HepG2 (cell line): ENCODE measurements around the gene PODN. TPM values are rescaled to one million over a fixed set of nuclear protein-coding genes. Genes with fewer than 3 reads are reported as not detected.

Source experiments
- ATAC-seq: fragments of 200-7000 bp; cut with Tn5 transposase; 3 replicates; pipeline ENCODE4 v1.9.1; 2020; ENCODE audit warnings: mild to moderate bottlenecking, moderate library complexity
- BruUV-seq: library from RNA; stranded (reverse); fragments of 400-500 nt; replicated peaks from 2 replicates; lab custom pipeline; 2021; lab: Mats Ljungman, UMichigan
- CTCF ChIA-PET: fragments of 300-600 bp; formaldehyde crosslinking; extraction: SDS; loops from one replicate; lab custom pipeline; 2021; ENCODE audit warnings: low total read pairs, inconsistent platforms, low intra/inter-chr PET ratio; lab: Yijun Ruan, JAX
- POLR2A ChIA-PET: fragments of 350-600 bp; sonication (Branson Sonifier 250); formaldehyde crosslinking; loops from one replicate; lab custom pipeline; 2020; ENCODE audit warnings: antibody characterized with exemption, inconsistent platforms; lab: Yijun Ruan, JAX
- DNase-seq: peaks from one replicate; pipeline ENCODE4 v3.0.0-alpha.2; 2015; ENCODE audit warnings: low spot score
- FAIRE-seq: peaks from 3 replicates; lab custom pipeline; 2011; peaks lifted over from hg19 to GRCh38; lab: Jason Lieb, UNC
- H2AFZ ChIP-seq: one replicate; pipeline ENCODE4 v1.6.1; 2011; ENCODE audit warnings: low read length, inconsistent platforms
- H3K27ac ChIP-seq: fragments of 300-600 bp; 3 replicates; pipeline ENCODE4 v1.8.0; 2011; ENCODE audit warnings: mixed run types, mild to moderate bottlenecking, mixed read lengths, low read length, inconsistent platforms; ENCODE audit not compliant: insufficient read depth; ENCODE audit errors: extremely low read length
- H3K27me3 ChIP-seq, 2 experiments: fragments of 200-600 bp in 1 of 2; 2 replicates in 1 of 2; 3 replicates in 1 of 2; pipeline versions ENCODE4 v1.6.0 to v1.8.0; 2011; ENCODE audit warnings: low read length in 2 of 2, mild to moderate bottlenecking in 2 of 2, moderate library complexity in 2 of 2, inconsistent platforms in 1 of 2; ENCODE audit not compliant: insufficient read depth in 2 of 2, control insufficient read depth in 1 of 2
- H3K36me3 ChIP-seq, 2 experiments: fragments of 200-600 bp in 1 of 2; replicated peaks in 1 of 2; 2 replicates in 1 of 2; 3 replicates in 1 of 2; pipeline versions ENCODE4 v1.5.1 to v1.8.0; 2011; ENCODE audit warnings: low read length in 2 of 2, inconsistent platforms in 1 of 2; ENCODE audit not compliant: insufficient read depth in 2 of 2, control insufficient read depth in 1 of 2
- H3K4me1 ChIP-seq: 2 replicates; pipeline ENCODE4 v1.5.1; 2012; ENCODE audit warnings: low read length, inconsistent platforms; ENCODE audit not compliant: insufficient read depth
- H3K4me2 ChIP-seq: 2 replicates; pipeline ENCODE4 v1.6.0; 2011; ENCODE audit warnings: low read depth, low read length, inconsistent platforms
- H3K4me3 ChIP-seq, 3 experiments: fragments of 200-600 bp in 1 of 3; sonication (generic), shearing (Covaris generic) in 1 of 3; replicated peaks in 1 of 3; 2 replicates each; pipeline ENCODE4 v1.5.1; 2011 to 2016; ENCODE audit warnings: low read length in 3 of 3, inconsistent platforms in 2 of 3, low read depth in 2 of 3, mild to moderate bottlenecking in 2 of 3, control low read depth in 1 of 3, mixed read lengths in 1 of 3; ENCODE audit not compliant: insufficient read depth in 1 of 3
- H3K79me2 ChIP-seq: one replicate; pipeline ENCODE4 v1.6.1; 2011; ENCODE audit warnings: low read length, inconsistent platforms; ENCODE audit not compliant: insufficient read depth
- H3K9ac ChIP-seq: 2 replicates; pipeline ENCODE4 v1.6.0; 2011; ENCODE audit warnings: mild to moderate bottlenecking, low read depth, low read length, inconsistent platforms; ENCODE audit not compliant: insufficient read depth
- H3K9me3 ChIP-seq: 2 replicates; pipeline ENCODE4 v1.5.1; 2012; ENCODE audit warnings: mild to moderate bottlenecking, low read length
- H4K20me1 ChIP-seq: 2 replicates; pipeline ENCODE4 v1.6.0; 2011; ENCODE audit warnings: inconsistent platforms, mild to moderate bottlenecking, low read length, moderate library complexity; ENCODE audit not compliant: insufficient read depth
- CHCHD3 ChIP-seq: sonication (generic); formaldehyde crosslinking; IDR thresholded peaks from 2 replicates; pipeline ENCODE4 v1.8.0; 2022; ENCODE audit warnings: mild to moderate bottlenecking, missing genetic modification reagents, moderate library complexity
- NCOA2 ChIP-seq: sonication (generic); formaldehyde crosslinking; IDR thresholded peaks from 2 replicates; pipeline ENCODE4 v1.8.0; 2022; ENCODE audit warnings: inconsistent platforms
- NR2F6 ChIP-seq, 2 experiments: IDR thresholded peaks; 2 replicates each; pipeline ENCODE4 v1.6.1; 2016; ENCODE audit warnings: antibody characterized with exemption in 1 of 2, mild to moderate bottlenecking in 1 of 2
- PAX8 ChIP-seq: sonication (generic); formaldehyde crosslinking; IDR thresholded peaks from 2 replicates; pipeline ENCODE4 v1.8.0; 2022; ENCODE audit warnings: mild to moderate bottlenecking, missing genetic modification reagents, borderline replicate concordance
- SOX13 ChIP-seq, 3 experiments: fragments of 450-650 bp in 1 of 3; sonication (generic) in 1 of 3; formaldehyde crosslinking in 1 of 3; IDR thresholded peaks in 2 of 3; conservative IDR thresholded peaks in 1 of 3; 2 replicates each; pipeline versions ENCODE4 v1.5.0 to v1.6.1; 2016 to 2020; ENCODE audit warnings: antibody characterized with exemption in 1 of 3, mild to moderate bottlenecking in 1 of 3, missing compliant biosample characterization in 1 of 3, missing genetic modification reagents in 1 of 3, moderate library complexity in 1 of 3
- ZNF441 ChIP-seq: sonication (generic); formaldehyde crosslinking; IDR thresholded peaks from 2 replicates; pipeline ENCODE4 v1.7.0; 2021; ENCODE audit warnings: missing genetic modification reagents, borderline replicate concordance
- ZNF564 ChIP-seq: sonication (generic); formaldehyde crosslinking; IDR thresholded peaks from 2 replicates; pipeline ENCODE4 v1.8.1; 2023; ENCODE audit warnings: mild to moderate bottlenecking, missing genetic modification reagents
- ZNF614 ChIP-seq: IDR thresholded peaks from 2 replicates; pipeline ENCODE4 v1.6.1; 2018; ENCODE audit warnings: missing biosample characterization, missing genetic modification reagents, inconsistent platforms, borderline replicate concordance
- WGBS: methylation state at CpG from one replicate; pipeline ENCODE4 v1.1.6; 2017; ENCODE audit warnings: low lambda C conversion rate; 5-methylcytosine and 5-hydroxymethylcytosine counted together
- in situ Hi-C: cut with HindIII; loops from 2 replicates; pipeline ENCODE4 v1.10.0; 2017; ENCODE audit warnings: low pct_unique_long_range_greater_than_20kb; ENCODE audit not compliant: extremely low pct_ligation_motif_present
- intact Hi-C: fragments of 100-400 bp; cut with micrococcal nuclease; formaldehyde crosslinking; loops from one replicate; pipeline ENCODE4 v1.10.0; 2022; ENCODE audit not compliant: unreplicated experiment
- polyA plus RNA-seq, 8 experiments: library from polyadenylated mRNA; depleted of rRNA in 3 of 8; stranded (reverse) in 7 of 8; unstranded in 1 of 8; fragments of >200 nt; fragmentation: Illumina TruSeq in 4 of 8; extraction: Trizol in 4 of 8; gene quantifications; 2 replicates each; pipeline versions ENCODE4 v1.2.1 to v1.2.3, GENCODE V29; 2011 to 2016; ENCODE audit warnings: low read depth in 4 of 8, missing spikeins in 1 of 8, mixed read lengths in 1 of 8; ENCODE audit not compliant: insufficient read depth in 1 of 8
- total RNA-seq, 5 experiments: library from RNA; depleted of rRNA; stranded (reverse); fragments of >200 nt; fragmentation: Illumina TruSeq; extraction: Trizol; gene quantifications; 2 replicates each; pipeline ENCODE4 v1.2.3, GENCODE V29; 2016; ENCODE audit warnings: low read depth in 1 of 5
- TF ChIP-seq, protein P1 (sequence below): sonication (generic); formaldehyde crosslinking; IDR thresholded peaks from 2 replicates; pipeline ENCODE4 v1.9.0; 2021; ENCODE audit warnings: missing genetic modification reagents, mild to moderate bottlenecking, borderline replicate concordance
- TF ChIP-seq, protein P2 (sequence below): sonication (generic); formaldehyde crosslinking; IDR thresholded peaks from 2 replicates; pipeline ENCODE4 v1.5.1; 2020; ENCODE audit warnings: mild to moderate bottlenecking, missing genetic modification reagents, borderline replicate concordance
- TF ChIP-seq, protein P3 (sequence below): sonication (generic); formaldehyde crosslinking; IDR thresholded peaks from 2 replicates; pipeline ENCODE4 v1.8.0; 2023; ENCODE audit warnings: mild to moderate bottlenecking, missing genetic modification reagents
- TF ChIP-seq, protein P4 (sequence below): sonication (generic); formaldehyde crosslinking; IDR thresholded peaks from 2 replicates; pipeline ENCODE4 v1.9.0; 2022; ENCODE audit warnings: low read depth, missing genetic modification reagents

Gene PODN
- total and polyA plus RNA-seq, 2 of the 13 experiments (the other 11 are each of a cell fraction or from before 2014, with no cell fraction given), result 0.13 TPM; not detected in 1

DNA sequence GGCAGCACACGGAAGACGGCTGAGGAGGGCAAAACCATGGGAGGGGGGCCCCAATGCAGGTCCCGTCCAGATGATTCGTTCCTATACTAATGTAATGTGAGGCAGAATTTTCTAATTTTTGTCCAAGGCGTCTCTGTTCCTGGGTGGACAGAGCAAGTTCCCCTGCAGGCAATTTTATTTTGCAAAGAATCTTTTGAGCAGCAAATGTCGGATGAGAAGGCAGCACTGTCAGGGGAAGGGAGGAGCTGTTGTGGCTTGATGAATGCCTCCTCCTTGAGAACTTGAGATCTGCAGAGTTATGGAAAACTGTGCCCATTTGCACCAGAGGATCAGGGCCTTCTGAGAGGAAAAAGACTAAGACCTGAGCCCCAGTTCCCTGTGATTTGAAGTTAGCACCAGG, 63.1 kb downstream of the PODN start:
- ChIA-PET CTCF (no interaction called here), POLR2A (no interaction called here)
- Histone ChIP-seq H3K27ac (no peak overlapping the region), H3K4me3 (no peak overlapping the region), H3K9me3 (no peaks in the 10 kb centered on the region), H3K79me2 (no peaks in the 10 kb centered on the region), H4K20me1 (no peaks in the 10 kb centered on the region), H2AFZ (no peak overlapping the region), H3K4me1 (peaks cover 85% of the 10 kb centered on the region), H3K4me2 (no peak overlapping the region), H3K9ac (no peak overlapping the region), H3K27me3 (peaks cover 3 to 5% of the 10 kb centered on the region in 2 experiments; a peak in 3 of 5 replicates), H3K36me3 (no peaks in the 10 kb centered on the region)
- FAIRE-seq (no peak), DNase-seq (no peak), ATAC-seq (no peak)
- WGBS, result 89% methylated on average over 6 of the region's 6 CpGs
- in situ Hi-C loops (loop anchor here (5.0 kb wide), 1 partner anchor 57 kb away; no protein-coding TSS in a partner anchor), intact Hi-C loops (no loop called here)
- BruUV-seq, result no TSS peak
- no peak for TF ChIP-seq NCOA2 (CRISPR knock-in tag)
- TF ChIP-seq SOX13 (IDR thresholded peaks at IDR 0.05), result no peak
- TF ChIP-seq SOX13 (CRISPR knock-in tag; conservative IDR thresholded peaks at IDR 0.05 in 1 of 2, IDR thresholded peaks at IDR 0.05 in 1 of 2), result no peak
- TF ChIP-seq, protein P1, sequence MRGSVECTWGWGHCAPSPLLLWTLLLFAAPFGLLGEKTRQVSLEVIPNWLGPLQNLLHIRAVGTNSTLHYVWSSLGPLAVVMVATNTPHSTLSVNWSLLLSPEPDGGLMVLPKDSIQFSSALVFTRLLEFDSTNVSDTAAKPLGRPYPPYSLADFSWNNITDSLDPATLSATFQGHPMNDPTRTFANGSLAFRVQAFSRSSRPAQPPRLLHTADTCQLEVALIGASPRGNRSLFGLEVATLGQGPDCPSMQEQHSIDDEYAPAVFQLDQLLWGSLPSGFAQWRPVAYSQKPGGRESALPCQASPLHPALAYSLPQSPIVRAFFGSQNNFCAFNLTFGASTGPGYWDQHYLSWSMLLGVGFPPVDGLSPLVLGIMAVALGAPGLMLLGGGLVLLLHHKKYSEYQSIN (CRISPR knock-in tag), result no peak
- TF ChIP-seq ZNF614 (CRISPR knock-in tag), result no peak
- TF ChIP-seq PAX8, result no peak
- no peak for TF ChIP-seq ZNF564 (CRISPR knock-in tag)
- TF ChIP-seq, protein P2, sequence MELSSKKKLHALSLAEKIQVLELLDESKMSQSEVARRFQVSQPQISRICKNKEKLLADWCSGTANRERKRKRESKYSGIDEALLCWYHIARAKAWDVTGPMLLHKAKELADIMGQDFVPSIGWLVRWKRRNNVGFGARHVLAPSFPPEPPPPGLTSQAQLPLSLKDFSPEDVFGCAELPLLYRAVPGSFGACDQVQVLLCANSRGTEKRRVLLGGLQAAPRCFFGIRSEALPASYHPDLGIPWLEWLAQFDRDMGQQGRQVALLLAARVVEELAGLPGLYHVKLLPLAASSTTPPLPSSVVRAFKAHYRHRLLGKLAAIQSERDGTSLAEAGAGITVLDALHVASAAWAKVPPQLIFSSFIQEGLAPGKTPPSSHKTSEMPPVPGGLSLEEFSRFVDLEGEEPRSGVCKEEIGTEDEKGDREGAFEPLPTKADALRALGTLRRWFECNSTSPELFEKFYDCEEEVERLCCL, result no peak
- no peak for TF ChIP-seq ZNF441 (CRISPR knock-in tag)
- TF ChIP-seq NR2F6 (IDR thresholded peaks at IDR 0.05), result no peak
- no peak for TF ChIP-seq NR2F6 (CRISPR knock-in tag; IDR thresholded peaks at IDR 0.05)
- TF ChIP-seq, protein P3, sequence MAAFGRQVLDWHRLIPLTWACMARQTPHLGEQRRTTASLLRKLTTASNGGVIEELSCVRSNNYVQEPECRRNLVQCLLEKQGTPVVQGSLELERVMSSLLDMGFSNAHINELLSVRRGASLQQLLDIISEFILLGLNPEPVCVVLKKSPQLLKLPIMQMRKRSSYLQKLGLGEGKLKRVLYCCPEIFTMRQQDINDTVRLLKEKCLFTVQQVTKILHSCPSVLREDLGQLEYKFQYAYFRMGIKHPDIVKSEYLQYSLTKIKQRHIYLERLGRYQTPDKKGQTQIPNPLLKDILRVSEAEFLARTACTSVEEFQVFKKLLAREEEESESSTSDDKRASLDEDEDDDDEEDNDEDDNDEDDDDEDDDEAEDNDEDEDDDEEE (CRISPR knock-in tag), result no peak
- no peak for TF ChIP-seq CHCHD3
- TF ChIP-seq, protein P4, sequence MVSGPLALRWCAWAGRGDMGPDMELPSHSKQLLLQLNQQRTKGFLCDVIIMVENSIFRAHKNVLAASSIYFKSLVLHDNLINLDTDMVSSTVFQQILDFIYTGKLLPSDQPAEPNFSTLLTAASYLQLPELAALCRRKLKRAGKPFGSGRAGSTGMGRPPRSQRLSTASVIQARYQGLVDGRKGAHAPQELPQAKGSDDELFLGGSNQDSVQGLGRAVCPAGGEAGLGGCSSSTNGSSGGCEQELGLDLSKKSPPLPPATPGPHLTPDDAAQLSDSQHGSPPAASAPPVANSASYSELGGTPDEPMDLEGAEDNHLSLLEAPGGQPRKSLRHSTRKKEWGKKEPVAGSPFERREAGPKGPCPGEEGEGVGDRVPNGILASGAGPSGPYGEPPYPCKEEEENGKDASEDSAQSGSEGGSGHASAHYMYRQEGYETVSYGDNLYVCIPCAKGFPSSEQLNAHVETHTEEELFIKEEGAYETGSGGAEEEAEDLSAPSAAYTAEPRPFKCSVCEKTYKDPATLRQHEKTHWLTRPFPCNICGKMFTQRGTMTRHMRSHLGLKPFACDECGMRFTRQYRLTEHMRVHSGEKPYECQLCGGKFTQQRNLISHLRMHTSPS, result no peak
